ENCODE measurements around the gene NEDD4.
A peak's percentile ranks its signal among the peaks of the same experiment; 100 is the strongest.

NEDD4 gene

GRCh38 chr15:55917881-55918296, 75.5 kb downstream of the NEDD4 start:
- no peak overlapping the region for H2AFZ ChIP-seq (ENCODE audit: low read depth)
- H3K79me2 ChIP-seq (ENCODE audit: insufficient read depth, low read depth): no peaks in the 10 kb centered on the region
- H3K27ac ChIP-seq: no peak overlapping the region
- no peak overlapping the region for H3K4me2 ChIP-seq
- peak; percentile 64 for TF ChIP-seq CTCF (conservative IDR thresholded peaks at IDR 0.05; ENCODE audit: low read depth, low read length)
- H3K36me3 ChIP-seq (ENCODE audit: insufficient read depth): no peaks in the 10 kb centered on the region
- no peak overlapping the region for H3K9ac ChIP-seq
- H3K4me1 ChIP-seq (ENCODE audit: low read depth, poor library complexity, severe bottlenecking): no peaks in the 10 kb centered on the region
- H4K20me1 ChIP-seq (ENCODE audit: insufficient read depth): no peaks in the 10 kb centered on the region
- H3K27me3 ChIP-seq (ENCODE audit: insufficient read depth, low read depth): no peaks in the 10 kb centered on the region
- no peak overlapping the region for H3K4me3 ChIP-seq (IDR thresholded peaks at IDR 0.05; ENCODE audit: insufficient read depth, low read depth, low read length)

- no peak overlapping the region for H3K4me2 ChIP-seq
- TF ChIP-seq CTCF (conservative IDR thresholded peaks at IDR 0.05; ENCODE audit: low read depth, low read length): no peak
- H4K20me1 ChIP-seq (ENCODE audit: insufficient read depth): no peaks in the 10 kb centered on the region
- H3K9ac ChIP-seq: no peak overlapping the region
- no peaks in the 10 kb centered on the region for H3K36me3 ChIP-seq (ENCODE audit: insufficient read depth)
- H3K4me1 ChIP-seq (ENCODE audit: low read depth, poor library complexity, severe bottlenecking): no peaks in the 10 kb centered on the region
- H3K4me3 ChIP-seq (IDR thresholded peaks at IDR 0.05; ENCODE audit: insufficient read depth, low read depth, low read length): no peak overlapping the region
- no peak overlapping the region for H3K27ac ChIP-seq
- no peaks in the 10 kb centered on the region for H3K27me3 ChIP-seq (ENCODE audit: insufficient read depth, low read depth)
- no peaks in the 10 kb centered on the region for H3K79me2 ChIP-seq (ENCODE audit: insufficient read depth, low read depth)
- no peak overlapping the region for H2AFZ ChIP-seq (ENCODE audit: low read depth)
Measured at GRCh38 chr15:55916666-55917409, 76.6 kb downstream of the NEDD4 start.

GRCh38 chr15:55915876-55916567, 77.4 kb downstream of the NEDD4 start:
- no peak for TF ChIP-seq CTCF (conservative IDR thresholded peaks at IDR 0.05; ENCODE audit: low read depth, low read length)
- Histone ChIP-seq H3K4me2 (no peak overlapping the region), H3K27ac (no peak overlapping the region), H3K36me3 (ENCODE audit: insufficient read depth) (no peaks in the 10 kb centered on the region), H3K4me1 (ENCODE audit: low read depth, poor library complexity, severe bottlenecking) (no peaks in the 10 kb centered on the region), H2AFZ (ENCODE audit: low read depth) (no peak overlapping the region), H4K20me1 (ENCODE audit: insufficient read depth) (no peaks in the 10 kb centered on the region), H3K27me3 (ENCODE audit: insufficient read depth, low read depth) (no peaks in the 10 kb centered on the region), H3K4me3 (IDR thresholded peaks at IDR 0.05; ENCODE audit: insufficient read depth, low read depth, low read length) (no peak overlapping the region), H3K79me2 (ENCODE audit: insufficient read depth, low read depth) (no peaks in the 10 kb centered on the region), H3K9ac (no peak overlapping the region)

GRCh38 chr15:55915221-55915620, 78.2 kb downstream of the NEDD4 start:
- no peak for TF ChIP-seq CTCF (conservative IDR thresholded peaks at IDR 0.05; ENCODE audit: low read depth, low read length)
- Histone ChIP-seq H3K9ac (no peak overlapping the region), H4K20me1 (ENCODE audit: insufficient read depth) (no peaks in the 10 kb centered on the region), H3K79me2 (ENCODE audit: insufficient read depth, low read depth) (no peaks in the 10 kb centered on the region), H3K27me3 (ENCODE audit: insufficient read depth, low read depth) (no peaks in the 10 kb centered on the region), H3K4me3 (IDR thresholded peaks at IDR 0.05; ENCODE audit: insufficient read depth, low read depth, low read length) (no peak overlapping the region), H3K27ac (no peak overlapping the region), H3K4me2 (no peak overlapping the region), H3K4me1 (ENCODE audit: low read depth, poor library complexity, severe bottlenecking) (no peaks in the 10 kb centered on the region), H3K36me3 (ENCODE audit: insufficient read depth) (no peaks in the 10 kb centered on the region), H2AFZ (ENCODE audit: low read depth) (no peak overlapping the region)
